Measurements from ENCODE around the gene SRGAP1.
"Not testable (repeated sequence)": the region's sequence is repeated elsewhere in the genome, so short reads cannot be mapped to it uniquely, and the experiment has no call there.

SRGAP1 gene

DNA sequence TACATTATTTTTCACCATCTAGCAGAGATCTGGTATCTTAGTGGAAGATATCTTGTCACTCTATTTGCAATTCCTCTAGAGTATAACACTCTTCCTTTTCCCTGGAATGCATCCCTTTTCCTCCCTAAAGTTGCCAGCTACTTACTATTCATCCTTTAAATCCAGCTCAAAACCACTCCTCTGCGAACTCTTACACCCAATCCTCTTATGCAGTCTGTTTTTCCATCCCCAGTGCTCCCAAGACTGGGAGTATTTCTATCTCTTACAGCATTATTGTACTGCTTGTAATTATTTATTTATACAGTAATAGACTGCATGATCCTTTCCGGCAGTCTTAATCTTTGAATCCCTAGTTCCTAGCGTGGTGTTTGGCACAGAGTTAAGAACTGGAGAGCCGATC is 2.9 kb upstream of the SRGAP1 start:
- Histone ChIP-seq H3K9me3 (ENCODE audit: control insufficient read depth, insufficient read depth, low read length) (no peaks in the 10 kb centered on the region), H3K27me3 (ENCODE audit: control insufficient read depth, insufficient read depth, low read length) (peaks cover 11% of the 10 kb centered on the region), H3K4me1 (ENCODE audit: control insufficient read depth, insufficient read depth, low read length) (no peaks in the 10 kb centered on the region), H3K36me3 (ENCODE audit: control insufficient read depth, insufficient read depth, low read length) (no peaks in the 10 kb centered on the region), H3K9ac (ENCODE audit: low read depth, low read length) (no peak overlapping the region), H3K4me3 (ENCODE audit: low read depth, low read length) (no peak overlapping the region)

DNA sequence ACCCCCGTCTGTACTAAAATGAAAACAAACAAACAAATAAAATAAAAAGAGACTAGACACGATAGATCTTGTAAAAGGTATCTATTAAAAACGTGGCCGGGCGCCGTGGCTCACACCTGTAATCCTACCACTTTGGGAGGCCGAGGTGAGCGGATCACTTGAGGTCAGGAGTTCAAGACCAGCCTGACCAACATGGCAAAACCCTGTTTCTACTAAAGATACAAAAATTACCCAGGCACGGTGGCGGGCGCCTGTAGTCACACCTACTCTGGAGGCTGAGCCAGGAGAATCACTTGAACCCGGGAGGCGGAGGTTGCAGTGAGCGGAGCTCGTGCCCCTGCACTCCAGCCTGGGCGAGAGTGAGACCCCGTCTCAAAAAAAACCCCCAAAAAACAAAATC is 1.8 kb upstream of the SRGAP1 start:
- H3K9me3 ChIP-seq (ENCODE audit: control insufficient read depth, insufficient read depth, low read length); H3K36me3 ChIP-seq (ENCODE audit: control insufficient read depth, insufficient read depth, low read length); H3K9ac ChIP-seq (ENCODE audit: low read depth, low read length); H3K4me3 ChIP-seq (ENCODE audit: low read depth, low read length); H3K4me1 ChIP-seq (ENCODE audit: control insufficient read depth, insufficient read depth, low read length): not testable (repeated sequence)
- H3K27me3 ChIP-seq (ENCODE audit: control insufficient read depth, insufficient read depth, low read length), result peaks cover 11% of the 10 kb centered on the region

DNA sequence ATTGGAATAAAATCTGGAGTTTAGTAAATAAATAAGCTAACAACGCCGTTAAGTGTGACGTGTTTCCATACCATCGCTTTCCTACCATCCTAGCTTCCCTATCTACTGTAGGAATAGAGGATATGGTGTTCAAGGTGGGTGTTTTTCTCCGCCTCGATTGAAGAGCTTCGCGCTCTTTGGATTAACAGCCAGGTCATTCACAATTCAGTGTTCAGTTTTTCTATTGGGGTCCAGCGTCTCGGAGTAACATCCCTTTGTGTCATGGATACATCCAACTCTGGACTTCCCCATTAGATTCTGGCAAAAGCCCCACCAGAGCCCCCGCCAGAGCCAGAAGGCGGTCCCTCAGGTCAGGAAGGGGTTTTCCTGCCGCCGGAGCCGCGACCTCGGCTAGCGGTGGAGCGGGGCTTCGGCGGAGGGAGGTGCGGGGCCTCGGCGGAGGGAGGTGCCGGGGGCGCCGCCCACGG is 1.2 kb upstream of the SRGAP1 start:
- H3K36me3 ChIP-seq (ENCODE audit: control insufficient read depth, insufficient read depth, low read length), result no peaks in the 10 kb centered on the region
- peak overlapping the region; percentile 95 for H3K4me3 ChIP-seq (ENCODE audit: low read depth, low read length)
- no peaks in the 10 kb centered on the region for H3K4me1 ChIP-seq (ENCODE audit: control insufficient read depth, insufficient read depth, low read length)
- H3K27me3 ChIP-seq (ENCODE audit: control insufficient read depth, insufficient read depth, low read length), result peaks cover 11% of the 10 kb centered on the region
- H3K9ac ChIP-seq (ENCODE audit: low read depth, low read length), result peak overlapping the region; percentile 19
- no peaks in the 10 kb centered on the region for H3K9me3 ChIP-seq (ENCODE audit: control insufficient read depth, insufficient read depth, low read length)

DNA sequence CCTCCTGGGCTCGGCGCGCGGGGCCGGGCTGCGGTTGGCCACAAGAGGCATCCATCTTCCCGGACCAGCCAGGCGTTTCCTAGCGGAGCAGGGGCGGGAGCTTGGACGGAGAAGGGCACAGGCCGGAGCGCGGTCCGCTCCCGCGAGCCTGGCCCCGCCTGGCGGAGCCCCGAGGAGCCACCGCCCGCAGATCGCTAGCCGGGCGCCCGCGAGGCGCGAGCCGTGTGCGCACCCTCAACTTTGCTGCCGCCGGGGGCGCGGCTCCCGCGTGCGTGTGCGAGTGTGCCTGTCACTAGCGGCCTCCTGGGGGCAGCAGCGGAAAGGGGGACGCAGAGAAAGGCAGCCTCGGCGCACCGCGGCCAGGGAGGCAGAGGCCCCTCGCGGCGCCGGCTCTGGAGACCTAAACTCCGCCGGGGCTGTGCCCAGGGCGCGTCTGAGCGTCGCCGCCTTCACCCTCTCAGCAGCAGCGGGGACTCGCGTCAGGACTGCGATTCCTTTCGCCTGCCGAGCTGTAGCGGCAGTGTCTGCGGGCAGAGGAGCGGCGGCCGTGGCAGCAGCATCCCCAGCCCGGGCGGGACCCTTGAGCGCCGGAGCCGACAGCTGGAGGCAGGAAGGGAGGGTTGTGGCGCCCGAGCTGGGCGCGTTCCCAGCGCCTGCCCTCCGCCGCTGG is 644 bp upstream of the SRGAP1 start:
- peak overlapping the region; percentile 95 for H3K4me3 ChIP-seq (ENCODE audit: low read depth, low read length)
- H3K4me1 ChIP-seq (ENCODE audit: control insufficient read depth, insufficient read depth, low read length), result no peaks in the 10 kb centered on the region
- peaks cover 11% of the 10 kb centered on the region for H3K27me3 ChIP-seq (ENCODE audit: control insufficient read depth, insufficient read depth, low read length)
- no peaks in the 10 kb centered on the region for H3K36me3 ChIP-seq (ENCODE audit: control insufficient read depth, insufficient read depth, low read length)
- no peaks in the 10 kb centered on the region for H3K9me3 ChIP-seq (ENCODE audit: control insufficient read depth, insufficient read depth, low read length)
- H3K9ac ChIP-seq (ENCODE audit: low read depth, low read length), result peak overlapping the region; percentile 76

DNA sequence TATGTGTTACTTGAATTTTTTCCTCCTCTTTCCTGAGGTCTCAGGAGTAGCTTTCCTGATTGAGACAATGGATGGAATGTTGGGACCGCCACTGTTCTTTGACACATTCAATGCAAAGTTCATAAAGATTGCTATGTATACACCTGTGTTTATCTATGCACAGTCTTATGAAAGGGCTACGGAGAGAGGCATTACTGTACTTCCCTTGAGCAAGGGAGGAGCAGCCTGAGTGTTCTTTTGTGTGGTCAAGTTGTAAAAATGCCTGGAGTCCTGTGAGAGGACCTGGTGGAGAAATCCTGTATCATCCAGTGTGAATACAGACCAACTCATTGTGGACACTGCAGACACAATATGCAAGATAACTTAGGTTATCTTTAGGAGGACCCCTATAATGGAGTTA is 1.2 kb downstream of the SRGAP1 start:
- H3K4me3 ChIP-seq (ENCODE audit: low read depth, low read length), result peak overlapping the region; percentile 95
- H3K9ac ChIP-seq (ENCODE audit: low read depth, low read length), result no peak overlapping the region

DNA sequence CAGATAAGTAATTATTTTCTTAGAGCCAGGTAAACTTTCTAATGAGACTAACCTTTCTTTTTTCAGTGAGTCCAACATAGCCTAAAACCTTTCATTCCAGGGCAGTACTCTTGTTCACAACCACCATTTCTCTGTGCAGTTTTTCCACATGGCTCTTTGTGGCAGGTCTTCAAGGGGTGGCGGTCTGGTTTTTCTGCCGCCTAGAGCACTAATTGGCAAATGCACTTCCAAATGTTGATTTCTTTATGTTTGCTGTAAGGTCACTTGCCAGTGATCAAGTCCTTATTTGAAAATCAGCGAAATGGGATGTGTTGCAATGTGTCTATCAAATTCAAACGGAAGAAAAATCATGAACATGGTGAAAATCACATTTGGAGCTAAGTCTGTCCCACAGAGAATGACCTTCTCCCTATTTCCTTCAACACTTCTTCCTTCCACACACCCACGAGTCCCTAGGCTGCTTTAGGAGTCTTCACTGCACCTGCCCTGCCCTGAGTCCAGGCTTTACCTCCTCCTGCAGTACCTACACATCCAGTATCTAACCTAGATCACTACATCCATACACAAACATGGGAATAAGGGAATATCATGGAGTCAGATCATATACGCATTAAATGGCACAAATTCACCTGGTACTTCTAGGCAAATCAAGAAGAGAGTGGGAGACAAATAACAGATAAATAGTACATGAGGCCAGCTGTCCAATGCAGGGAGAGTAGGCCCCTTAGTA is 1.9 kb downstream of the SRGAP1 start:
- H3K4me3 ChIP-seq (ENCODE audit: low read depth, low read length), result no peak overlapping the region
- no peak overlapping the region for H3K9ac ChIP-seq (ENCODE audit: low read depth, low read length)
- no peaks in the 10 kb centered on the region for H3K4me1 ChIP-seq (ENCODE audit: control insufficient read depth, insufficient read depth, low read length)
- H3K27me3 ChIP-seq (ENCODE audit: control insufficient read depth, insufficient read depth, low read length), result peaks cover 11% of the 10 kb centered on the region
- no peaks in the 10 kb centered on the region for H3K36me3 ChIP-seq (ENCODE audit: control insufficient read depth, insufficient read depth, low read length)
- no peaks in the 10 kb centered on the region for H3K9me3 ChIP-seq (ENCODE audit: control insufficient read depth, insufficient read depth, low read length)

More for the DNA sequence above, 1.2 kb downstream of the SRGAP1 start:
- no peaks in the 10 kb centered on the region for H3K36me3 ChIP-seq (ENCODE audit: control insufficient read depth, insufficient read depth, low read length)
- peaks cover 11% of the 10 kb centered on the region for H3K27me3 ChIP-seq (ENCODE audit: control insufficient read depth, insufficient read depth, low read length)
- no peaks in the 10 kb centered on the region for H3K4me1 ChIP-seq (ENCODE audit: control insufficient read depth, insufficient read depth, low read length)
- H3K9me3 ChIP-seq (ENCODE audit: control insufficient read depth, insufficient read depth, low read length), result no peaks in the 10 kb centered on the region

DNA sequence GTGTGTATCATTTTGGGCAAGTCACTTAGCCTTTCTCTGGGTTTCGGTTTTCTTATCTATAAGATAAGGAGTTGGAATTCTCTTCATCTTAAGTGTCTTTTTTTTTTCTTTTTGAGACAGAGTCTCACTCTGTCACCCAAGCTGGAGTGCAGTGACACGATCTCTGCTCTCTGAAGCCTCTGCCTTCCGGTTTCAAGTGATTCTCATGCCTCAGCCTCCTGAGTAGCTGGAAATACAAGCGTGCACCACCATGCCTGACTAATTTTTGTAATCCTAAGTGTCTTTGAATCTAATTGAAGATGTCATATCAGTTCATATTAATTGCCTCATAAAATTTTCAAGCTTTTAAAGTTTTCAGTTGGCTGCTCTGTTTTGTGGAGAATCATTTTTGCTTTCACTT is 4.0 kb downstream of the SRGAP1 start:
- Histone ChIP-seq H3K4me3 (ENCODE audit: low read depth, low read length) (no peak overlapping the region), H3K27me3 (ENCODE audit: control insufficient read depth, insufficient read depth, low read length) (peaks cover 11% of the 10 kb centered on the region), H3K9me3 (ENCODE audit: control insufficient read depth, insufficient read depth, low read length) (no peaks in the 10 kb centered on the region), H3K4me1 (ENCODE audit: control insufficient read depth, insufficient read depth, low read length) (no peaks in the 10 kb centered on the region), H3K9ac (ENCODE audit: low read depth, low read length) (no peak overlapping the region), H3K36me3 (ENCODE audit: control insufficient read depth, insufficient read depth, low read length) (no peaks in the 10 kb centered on the region)

DNA sequence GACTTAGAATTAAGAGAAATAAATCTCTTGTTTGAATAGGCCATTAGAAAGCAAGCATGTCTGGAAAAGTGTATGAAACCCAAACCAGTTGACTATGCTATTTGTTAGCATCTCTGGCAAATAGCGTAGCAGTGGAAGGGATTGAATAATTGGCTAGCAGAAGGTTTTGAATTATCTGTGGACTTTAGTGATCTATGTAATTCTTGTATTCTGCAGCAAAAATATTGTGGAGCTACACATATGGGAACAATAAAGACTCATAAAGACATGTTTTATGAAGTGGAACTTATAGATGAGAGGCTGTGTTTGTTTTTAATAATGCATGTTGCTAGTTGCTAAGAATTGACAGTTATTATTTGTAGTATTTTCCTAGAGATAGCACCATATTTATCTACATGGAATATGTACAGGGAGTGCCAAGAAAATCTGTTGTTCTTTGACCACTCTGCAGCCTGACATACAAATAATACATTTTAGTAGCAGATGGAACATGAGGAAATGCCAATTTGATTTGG is 4.7 kb downstream of the SRGAP1 start:
- H3K9me3 ChIP-seq (ENCODE audit: control insufficient read depth, insufficient read depth, low read length), result no peaks in the 10 kb centered on the region
- peaks cover 11% of the 10 kb centered on the region for H3K27me3 ChIP-seq (ENCODE audit: control insufficient read depth, insufficient read depth, low read length)
- no peaks in the 10 kb centered on the region for H3K36me3 ChIP-seq (ENCODE audit: control insufficient read depth, insufficient read depth, low read length)
- no peak overlapping the region for H3K9ac ChIP-seq (ENCODE audit: low read depth, low read length)
- H3K4me1 ChIP-seq (ENCODE audit: control insufficient read depth, insufficient read depth, low read length), result no peaks in the 10 kb centered on the region
- no peak overlapping the region for H3K4me3 ChIP-seq (ENCODE audit: low read depth, low read length)

DNA sequence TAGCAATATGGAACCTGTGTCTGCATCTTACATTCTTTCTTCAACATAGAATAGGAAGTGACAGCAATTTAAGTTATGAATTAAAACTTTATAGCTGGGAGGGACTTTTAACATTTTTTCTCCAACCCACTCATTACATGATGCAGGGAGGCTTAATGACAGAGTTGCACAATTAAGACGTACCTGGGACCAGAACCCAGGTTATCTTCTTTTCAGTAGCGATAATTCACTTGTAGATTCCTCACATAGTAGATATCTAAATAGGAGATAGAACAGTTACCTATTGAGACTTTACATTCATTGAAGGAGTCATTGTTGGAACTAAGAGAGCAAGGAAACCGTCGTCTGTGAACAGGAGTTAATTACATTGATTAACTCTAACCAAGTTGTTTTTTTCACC is 5.1 kb downstream of the SRGAP1 start:
- Histone ChIP-seq H3K9me3 (ENCODE audit: control insufficient read depth, insufficient read depth, low read length) (no peaks in the 10 kb centered on the region), H3K9ac (ENCODE audit: low read depth, low read length) (no peak overlapping the region), H3K4me3 (ENCODE audit: low read depth, low read length) (no peak overlapping the region), H3K4me1 (ENCODE audit: control insufficient read depth, insufficient read depth, low read length) (no peaks in the 10 kb centered on the region), H3K36me3 (ENCODE audit: control insufficient read depth, insufficient read depth, low read length) (no peaks in the 10 kb centered on the region), H3K27me3 (ENCODE audit: control insufficient read depth, insufficient read depth, low read length) (peaks cover 11% of the 10 kb centered on the region)

DNA sequence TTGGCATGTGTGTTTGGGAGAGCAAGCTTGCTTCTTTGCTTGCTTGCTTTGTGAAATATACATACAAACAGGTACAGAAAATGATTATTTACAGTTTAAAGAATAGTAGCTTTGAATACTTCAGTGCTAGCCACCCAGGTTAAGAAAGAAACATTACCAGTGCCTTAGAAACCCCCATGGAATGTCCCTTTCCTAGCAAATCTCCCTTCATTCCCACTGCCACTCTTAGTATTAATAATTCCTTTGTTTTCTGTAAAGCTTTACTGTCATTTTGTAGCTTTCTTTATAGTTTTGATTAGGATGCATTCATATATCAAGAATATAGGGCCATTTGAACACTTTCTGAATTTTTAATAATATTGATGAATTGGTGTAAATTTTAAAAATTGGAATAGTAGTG is 9.5 kb downstream of the SRGAP1 start:
- H3K9me3 ChIP-seq (ENCODE audit: control insufficient read depth, insufficient read depth, low read length), result no peaks in the 10 kb centered on the region
- no peaks in the 10 kb centered on the region for H3K36me3 ChIP-seq (ENCODE audit: control insufficient read depth, insufficient read depth, low read length)
- H3K4me3 ChIP-seq (ENCODE audit: low read depth, low read length), result no peak overlapping the region
- H3K27me3 ChIP-seq (ENCODE audit: control insufficient read depth, insufficient read depth, low read length), result no peaks in the 10 kb centered on the region
- H3K9ac ChIP-seq (ENCODE audit: low read depth, low read length), result no peak overlapping the region
- H3K4me1 ChIP-seq (ENCODE audit: control insufficient read depth, insufficient read depth, low read length), result no peaks in the 10 kb centered on the region

DNA sequence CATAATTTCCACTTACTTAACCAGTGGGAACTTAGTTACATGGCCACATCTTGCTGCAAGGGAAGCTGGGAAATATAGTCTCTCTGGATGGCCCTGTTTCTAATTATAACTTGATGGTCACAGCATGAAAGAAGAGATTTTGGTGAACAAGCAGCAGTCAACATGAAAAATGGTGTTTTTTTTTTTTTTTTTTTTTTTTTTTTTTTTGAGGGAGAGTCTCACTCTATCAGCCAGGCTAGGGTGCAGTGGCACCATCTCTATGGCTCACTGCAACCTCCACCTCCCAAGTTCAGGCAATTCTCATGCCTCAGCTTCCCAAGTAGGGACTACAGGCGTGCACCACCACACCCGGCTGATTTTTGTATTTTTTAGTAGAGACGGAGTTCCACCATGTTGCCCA is 10.8 kb downstream of the SRGAP1 start:
- H3K4me3 ChIP-seq (ENCODE audit: low read depth, low read length), result no peak overlapping the region
- no peaks in the 10 kb centered on the region for H3K4me1 ChIP-seq (ENCODE audit: control insufficient read depth, insufficient read depth, low read length)
- H3K27me3 ChIP-seq (ENCODE audit: control insufficient read depth, insufficient read depth, low read length), result no peaks in the 10 kb centered on the region
- no peaks in the 10 kb centered on the region for H3K36me3 ChIP-seq (ENCODE audit: control insufficient read depth, insufficient read depth, low read length)
- no peaks in the 10 kb centered on the region for H3K9me3 ChIP-seq (ENCODE audit: control insufficient read depth, insufficient read depth, low read length)
- H3K9ac ChIP-seq (ENCODE audit: low read depth, low read length), result no peak overlapping the region
